Fibroblast of villous mesenchyme (primary cell): Measurements from ENCODE around the gene TMEM131L. TPM values are rescaled to one million over a fixed set of nuclear protein-coding genes. Genes with fewer than 3 reads are reported as not detected.
A peak's percentile ranks its signal among the peaks of the same experiment; 100 is the strongest.

Experiments used
- DNase-seq: peaks from one replicate; pipeline ENCODE4 v3.0.0-alpha.2; 2010; ENCODE audit warnings: low read depth
- H3K4me3 ChIP-seq: 2 replicates; pipeline ENCODE4 v1.5.1; 2011; ENCODE audit warnings: low read depth, mild to moderate bottlenecking, low read length
- total RNA-seq: library from RNA; depleted of rRNA; stranded (reverse); fragments of >200 nt; gene quantifications from 2 replicates; pipeline ENCODE4 v1.2.3, GENCODE V29; 2012
- TF ChIP-seq, protein P1 (sequence below): IDR thresholded peaks from 2 replicates; pipeline ENCODE4 v1.5.1; 2012; ENCODE audit warnings: low read depth, mild to moderate bottlenecking, low read length; ENCODE audit not compliant: insufficient read depth

The TMEM131L gene
- total RNA-seq, 1 donor: 4.7 TPM

DNA sequence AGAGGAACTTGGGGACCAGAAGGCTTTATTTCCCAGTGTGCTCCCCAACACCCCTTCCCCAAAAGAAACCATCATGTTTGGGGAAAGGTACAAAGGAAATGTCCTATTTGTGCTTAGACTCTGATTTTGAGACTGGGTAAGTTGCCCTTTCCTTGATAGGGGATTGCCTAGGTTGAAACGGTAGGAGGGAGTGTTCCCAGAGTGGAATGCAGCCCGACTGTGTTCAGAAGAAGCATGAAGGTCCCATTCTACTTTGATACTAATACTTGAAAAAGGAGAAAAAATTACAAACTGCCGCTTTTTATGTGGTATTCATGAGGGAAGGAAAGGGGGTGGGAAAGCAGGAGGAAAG is 32.4 kb upstream of the TMEM131L start:
- no peak for DNase-seq
- TF ChIP-seq, protein P1, sequence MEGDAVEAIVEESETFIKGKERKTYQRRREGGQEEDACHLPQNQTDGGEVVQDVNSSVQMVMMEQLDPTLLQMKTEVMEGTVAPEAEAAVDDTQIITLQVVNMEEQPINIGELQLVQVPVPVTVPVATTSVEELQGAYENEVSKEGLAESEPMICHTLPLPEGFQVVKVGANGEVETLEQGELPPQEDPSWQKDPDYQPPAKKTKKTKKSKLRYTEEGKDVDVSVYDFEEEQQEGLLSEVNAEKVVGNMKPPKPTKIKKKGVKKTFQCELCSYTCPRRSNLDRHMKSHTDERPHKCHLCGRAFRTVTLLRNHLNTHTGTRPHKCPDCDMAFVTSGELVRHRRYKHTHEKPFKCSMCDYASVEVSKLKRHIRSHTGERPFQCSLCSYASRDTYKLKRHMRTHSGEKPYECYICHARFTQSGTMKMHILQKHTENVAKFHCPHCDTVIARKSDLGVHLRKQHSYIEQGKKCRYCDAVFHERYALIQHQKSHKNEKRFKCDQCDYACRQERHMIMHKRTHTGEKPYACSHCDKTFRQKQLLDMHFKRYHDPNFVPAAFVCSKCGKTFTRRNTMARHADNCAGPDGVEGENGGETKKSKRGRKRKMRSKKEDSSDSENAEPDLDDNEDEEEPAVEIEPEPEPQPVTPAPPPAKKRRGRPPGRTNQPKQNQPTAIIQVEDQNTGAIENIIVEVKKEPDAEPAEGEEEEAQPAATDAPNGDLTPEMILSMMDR: no peak
- no peak overlapping the region for H3K4me3 ChIP-seq

DNA sequence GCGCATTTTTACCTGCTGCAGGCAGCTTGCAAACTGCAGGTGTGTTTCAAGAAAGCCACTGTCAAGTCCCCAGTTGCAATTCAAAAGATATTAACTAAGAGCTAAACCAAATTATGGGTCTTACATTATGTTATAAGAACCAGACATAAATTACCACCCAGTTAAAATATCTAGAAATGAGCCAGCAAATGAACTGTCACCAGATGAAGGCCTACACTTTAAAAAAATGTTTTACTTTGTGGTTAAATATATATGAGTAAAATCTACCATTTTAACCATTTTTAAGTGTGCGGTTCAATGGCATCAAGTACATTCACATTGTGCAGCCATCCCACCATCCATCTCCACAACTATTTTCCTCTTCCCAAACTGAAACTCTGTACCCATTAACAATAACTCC is 32.0 kb upstream of the TMEM131L start:
- TF ChIP-seq, protein P1: no peak
- H3K4me3 ChIP-seq: no peak overlapping the region
- no peak for DNase-seq

DNA sequence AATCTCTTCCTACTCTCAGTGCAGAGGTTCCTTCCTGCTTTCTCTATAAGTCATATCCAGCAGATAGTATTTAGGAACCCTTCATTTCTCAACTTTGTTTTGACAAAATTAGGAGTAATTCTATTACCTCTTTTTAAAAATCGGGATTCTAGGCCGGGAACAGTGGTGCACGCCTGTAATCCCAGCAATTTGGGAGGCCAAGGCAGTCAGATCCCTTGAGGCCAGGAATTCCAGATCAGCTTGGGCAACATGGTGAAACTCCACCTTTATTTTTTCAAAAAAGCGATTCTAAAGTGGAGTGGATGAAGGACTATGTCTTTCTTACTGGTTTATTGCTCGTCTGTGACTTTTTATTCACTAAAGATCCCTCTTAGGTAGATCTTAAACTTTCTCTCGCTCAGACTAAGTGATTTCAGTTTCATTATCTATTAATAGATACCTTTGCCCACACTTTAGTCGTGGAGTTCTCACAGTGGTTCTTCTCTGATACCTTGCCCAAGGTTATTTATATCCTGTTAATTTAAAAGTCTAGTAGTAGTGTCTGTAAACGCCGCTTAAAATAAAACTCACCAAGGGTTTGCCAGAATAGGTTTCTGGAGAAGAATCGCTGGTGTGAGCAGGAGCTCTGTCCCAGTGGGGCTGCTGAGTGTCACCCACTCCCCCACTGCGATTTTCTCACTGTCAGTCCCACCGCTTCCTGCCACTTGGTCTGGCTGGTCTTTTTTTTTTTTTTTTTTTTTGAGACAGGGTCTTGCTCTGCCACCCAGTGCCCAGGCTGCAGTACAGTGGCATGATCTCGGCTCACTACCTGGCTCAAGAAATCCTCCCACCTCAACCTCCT is 27.0 kb upstream of the TMEM131L start:
- TF ChIP-seq, protein P1: no peak
- no peak overlapping the region for H3K4me3 ChIP-seq
- no peak for DNase-seq

DNA sequence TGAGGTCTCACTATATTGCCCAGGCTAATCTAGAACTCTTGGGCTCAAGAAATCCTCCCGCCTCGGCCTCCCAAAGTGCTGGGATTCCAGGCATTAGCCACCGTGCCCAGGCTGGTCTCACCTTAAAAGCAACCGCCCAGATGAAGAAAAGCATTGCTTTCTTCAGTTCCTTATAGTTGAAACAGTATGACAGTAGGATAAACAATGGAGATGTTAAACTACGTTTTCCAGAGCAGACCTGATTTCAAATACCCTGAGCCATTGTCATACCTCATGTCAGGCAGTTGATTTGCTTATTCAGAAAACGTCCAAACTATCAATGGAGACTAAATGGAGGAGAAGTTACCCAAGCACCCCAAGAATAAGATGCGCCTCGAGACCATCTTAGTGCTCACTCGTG is 26.3 kb upstream of the TMEM131L start:
- H3K4me3 ChIP-seq: no peak overlapping the region
- DNase-seq: no peak
- TF ChIP-seq, protein P1: no peak

DNA sequence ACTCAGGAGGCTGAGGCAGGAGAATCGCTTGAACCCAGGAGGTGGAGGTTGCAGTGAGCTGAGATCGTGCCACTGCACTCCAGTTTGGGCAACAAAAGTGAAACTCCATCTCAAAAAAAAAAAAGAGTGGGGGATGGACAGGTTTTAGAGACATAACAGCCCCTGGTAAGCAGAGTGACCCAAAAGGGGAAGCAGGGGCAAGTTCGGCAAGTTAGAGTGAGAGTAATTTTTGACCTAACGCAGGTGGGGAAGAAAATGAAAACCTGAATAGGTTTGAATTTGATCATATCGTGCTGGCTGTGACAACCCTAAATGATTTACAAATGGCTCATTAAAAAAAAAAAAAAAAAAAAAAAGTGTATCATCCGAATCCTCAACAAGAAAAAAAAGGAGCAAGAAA is 25.7 kb upstream of the TMEM131L start:
- no peak for DNase-seq
- H3K4me3 ChIP-seq: no peak overlapping the region
- TF ChIP-seq, protein P1: no peak

DNA sequence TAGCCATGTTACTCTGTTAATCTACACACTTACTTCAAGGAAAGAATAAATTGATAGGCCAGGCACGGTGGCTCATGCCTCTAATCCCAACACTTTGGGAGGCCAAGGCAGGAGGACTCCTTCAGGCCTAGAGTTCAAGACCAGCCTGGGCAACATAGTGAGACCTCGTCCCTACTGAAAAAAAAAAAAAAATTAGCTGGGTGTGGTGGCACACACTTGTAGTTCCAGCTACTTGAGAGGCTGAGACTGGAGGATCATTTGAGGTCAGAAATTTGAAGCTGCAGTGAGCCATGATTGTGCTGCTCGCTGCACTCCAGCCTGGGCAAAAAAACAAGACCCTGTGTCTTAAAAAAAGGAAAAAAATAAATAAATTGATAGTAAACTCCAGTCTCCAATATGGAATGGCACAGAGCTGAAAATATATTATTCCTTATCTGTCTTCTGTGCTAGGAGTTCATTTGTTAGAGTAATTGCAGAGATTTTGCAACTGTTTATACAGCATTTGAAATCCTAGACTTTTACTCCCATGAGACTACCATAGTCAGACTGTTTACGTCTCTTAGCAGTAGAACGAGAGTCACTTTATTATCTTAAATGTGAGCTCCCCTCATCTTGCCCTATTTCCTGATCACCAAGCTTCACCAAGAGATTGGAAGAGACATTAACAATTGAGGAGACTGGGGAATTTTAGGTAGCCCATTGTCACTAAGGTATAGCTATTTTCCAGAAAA is 18.8 kb upstream of the TMEM131L start:
- TF ChIP-seq, protein P1: no peak

More for the DNA sequence above, 18.8 kb upstream of the TMEM131L start:
- peak; percentile 90 for DNase-seq
- no peak overlapping the region for H3K4me3 ChIP-seq
